CD4-positive, alpha-beta T cell treated with Interleukin-1 beta for 1 hour (primary cell): Measurements from ENCODE around the gene ALPK1.
"Not testable (repeated sequence)": the region's sequence is repeated elsewhere in the genome, so short reads cannot be mapped to it uniquely, and the experiment has no call there.

Experiments
- DNase-seq, 2 donors: peaks; one replicate each; pipeline ENCODE4 v3.0.0-alpha.2; 2020 to 2022

Gene ALPK1

GRCh38 chr4:112296949-112297880 lies at the start of gene ALPK1:
ALPK1 (plus strand) TSS chr4:112297369.
- peak in 1 of 2 donors; percentile 51 for DNase-seq

- DNase-seq = no peak
Measured at GRCh38 chr4:112251019-112251643, 46.0 kb upstream of the ALPK1 start.

- DNase-seq = no peak
Measured at GRCh38 chr4:112252234-112252633, 44.9 kb upstream of the ALPK1 start.

GRCh38 chr4:112253382-112254000 lies 43.7 kb upstream of the ALPK1 start:
- DNase-seq = no peak

GRCh38 chr4:112257098-112257497 lies 40.1 kb upstream of the ALPK1 start:
- DNase-seq = no peak

- DNase-seq = peak in 1 of 2 donors; percentile 38
Measured at GRCh38 chr4:112266823-112267222, 30.3 kb upstream of the ALPK1 start.

GRCh38 chr4:112270051-112270450 lies 27.1 kb upstream of the ALPK1 start:
- no peak for DNase-seq

- DNase-seq = no peak
Measured at GRCh38 chr4:112270640-112271421, 26.3 kb upstream of the ALPK1 start.

- no peak for DNase-seq
Measured at GRCh38 chr4:112272292-112272691, 24.9 kb upstream of the ALPK1 start.

- no peak for DNase-seq
Measured at GRCh38 chr4:112274959-112275358, 22.2 kb upstream of the ALPK1 start.

GRCh38 chr4:112276113-112276512 lies 21.1 kb upstream of the ALPK1 start:
- no peak for DNase-seq

- DNase-seq = no peak
Measured at GRCh38 chr4:112277220-112277619, 19.9 kb upstream of the ALPK1 start.

GRCh38 chr4:112277705-112278448 lies 19.3 kb upstream of the ALPK1 start:
- no peak for DNase-seq

GRCh38 chr4:112279025-112279881 lies 17.9 kb upstream of the ALPK1 start:
- peak in 1 of 2 donors; percentile 29 for DNase-seq

- no peak for DNase-seq
Measured at GRCh38 chr4:112279882-112280315, 17.3 kb upstream of the ALPK1 start.

- no peak for DNase-seq
Measured at GRCh38 chr4:112280386-112281056, 16.6 kb upstream of the ALPK1 start.

GRCh38 chr4:112281895-112282398 lies 15.2 kb upstream of the ALPK1 start:
- not testable (repeated sequence) for DNase-seq

- no peak for DNase-seq
Measured at GRCh38 chr4:112282860-112283667, 14.1 kb upstream of the ALPK1 start.

- no peak for DNase-seq
Measured at GRCh38 chr4:112284166-112284565, 13.0 kb upstream of the ALPK1 start.
